Body of pancreas (tissue), 4 donors: ENCODE results near the gene CDHR5.

Experiments
- POLR2A ChIP-seq, 3 donors: fragments of 450-650 bp; IDR thresholded peaks; one replicate each; pipeline ENCODE4 v1.6.1; 2016; ENCODE audit warnings: antibody characterized with exemption in 3 of 3, mild to moderate bottlenecking in 2 of 3
- TF ChIP-seq, protein P1 (sequence below), 7 experiments: fragments of 450-650 bp in 4 of 7; fragments of 200-600 bp in 3 of 7; sonication (generic) in 3 of 7; IDR thresholded peaks; one replicate each; pipeline ENCODE4 v1.5.1; 2016 to 2019; ENCODE audit warnings: antibody characterized with exemption in 7 of 7

DNA sequence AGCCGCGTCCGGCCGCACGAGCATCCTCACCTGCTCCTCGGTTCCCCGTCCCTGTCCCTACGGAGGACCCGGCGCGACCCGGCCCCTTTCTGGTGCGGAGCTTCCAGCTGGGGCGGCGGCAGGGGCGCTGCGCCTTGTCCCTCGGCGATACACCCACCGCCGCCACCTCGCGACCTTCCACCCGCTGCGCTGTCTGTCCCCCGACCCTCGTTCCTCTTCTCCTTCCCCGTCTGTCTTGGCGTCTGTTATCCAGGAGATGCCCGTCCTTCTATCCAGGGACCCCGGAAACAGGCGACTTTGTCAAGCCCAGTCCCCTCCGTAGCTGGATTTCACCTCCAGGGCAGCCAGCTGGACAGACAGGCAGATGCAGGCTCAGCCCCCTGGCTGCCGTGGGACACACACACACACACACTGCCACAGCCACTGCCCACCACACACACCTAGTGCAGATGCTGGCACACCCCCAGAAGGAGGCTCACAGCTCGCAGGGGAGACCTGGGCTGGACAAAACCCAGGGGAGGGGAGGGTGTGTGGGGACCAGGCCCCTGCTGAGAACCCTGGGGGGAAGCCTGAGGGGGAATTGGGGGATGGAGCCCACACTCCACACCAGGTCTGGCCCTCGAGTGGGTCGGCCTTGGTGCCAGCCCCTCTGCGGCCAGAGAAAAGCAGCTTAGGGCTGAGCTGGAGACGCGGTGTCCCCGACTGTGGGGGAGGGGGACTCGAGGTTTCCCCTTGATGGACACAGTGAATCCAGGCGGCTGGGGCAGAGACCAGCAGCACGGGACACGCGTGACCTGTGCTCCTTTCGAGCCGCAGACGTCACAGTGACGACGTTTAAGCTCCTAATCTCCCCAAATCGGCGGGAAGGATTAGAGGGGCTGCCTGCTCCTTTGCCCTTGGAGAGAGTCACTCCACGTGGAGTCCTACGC lies 13.1 kb upstream of the CDHR5 start:
- TF ChIP-seq, protein P1, sequence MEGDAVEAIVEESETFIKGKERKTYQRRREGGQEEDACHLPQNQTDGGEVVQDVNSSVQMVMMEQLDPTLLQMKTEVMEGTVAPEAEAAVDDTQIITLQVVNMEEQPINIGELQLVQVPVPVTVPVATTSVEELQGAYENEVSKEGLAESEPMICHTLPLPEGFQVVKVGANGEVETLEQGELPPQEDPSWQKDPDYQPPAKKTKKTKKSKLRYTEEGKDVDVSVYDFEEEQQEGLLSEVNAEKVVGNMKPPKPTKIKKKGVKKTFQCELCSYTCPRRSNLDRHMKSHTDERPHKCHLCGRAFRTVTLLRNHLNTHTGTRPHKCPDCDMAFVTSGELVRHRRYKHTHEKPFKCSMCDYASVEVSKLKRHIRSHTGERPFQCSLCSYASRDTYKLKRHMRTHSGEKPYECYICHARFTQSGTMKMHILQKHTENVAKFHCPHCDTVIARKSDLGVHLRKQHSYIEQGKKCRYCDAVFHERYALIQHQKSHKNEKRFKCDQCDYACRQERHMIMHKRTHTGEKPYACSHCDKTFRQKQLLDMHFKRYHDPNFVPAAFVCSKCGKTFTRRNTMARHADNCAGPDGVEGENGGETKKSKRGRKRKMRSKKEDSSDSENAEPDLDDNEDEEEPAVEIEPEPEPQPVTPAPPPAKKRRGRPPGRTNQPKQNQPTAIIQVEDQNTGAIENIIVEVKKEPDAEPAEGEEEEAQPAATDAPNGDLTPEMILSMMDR (IDR thresholded peaks at IDR 0.05): no peak
- TF ChIP-seq POLR2A (IDR thresholded peaks at IDR 0.05): no peak
